ENCODE measurements around the gene MS4A18.
"Not testable (repeated sequence)": the region's sequence is repeated elsewhere in the genome, so short reads cannot be mapped to it uniquely, and the experiment has no call there.

Gene MS4A18

GRCh38 chr11:60724420-60724819, at the start of gene MS4A18:
MS4A18 (plus strand) TSS chr11:60724720.
- Mint-ChIP-seq H3K4me1 (no peaks in the 10 kb centered on the region), H3K4me3 (no peak within 1 kb of the TSS), H3K27ac (ENCODE audit: low read depth) (no peak within 1 kb of the TSS), H3K9me3 (no peaks in the 10 kb centered on the region), H3K36me3 (ENCODE audit: insufficient read depth) (no peaks in the 10 kb centered on the region), H3K27me3 (peaks cover 37% of the 10 kb centered on the region)
- ATAC-seq (replicated peaks; ENCODE audit: extremely low read depth, poor library complexity, severe bottlenecking) (no peak), DNase-seq (ENCODE audit: low spot score in 2 of 2) (no peak)

DNA sequence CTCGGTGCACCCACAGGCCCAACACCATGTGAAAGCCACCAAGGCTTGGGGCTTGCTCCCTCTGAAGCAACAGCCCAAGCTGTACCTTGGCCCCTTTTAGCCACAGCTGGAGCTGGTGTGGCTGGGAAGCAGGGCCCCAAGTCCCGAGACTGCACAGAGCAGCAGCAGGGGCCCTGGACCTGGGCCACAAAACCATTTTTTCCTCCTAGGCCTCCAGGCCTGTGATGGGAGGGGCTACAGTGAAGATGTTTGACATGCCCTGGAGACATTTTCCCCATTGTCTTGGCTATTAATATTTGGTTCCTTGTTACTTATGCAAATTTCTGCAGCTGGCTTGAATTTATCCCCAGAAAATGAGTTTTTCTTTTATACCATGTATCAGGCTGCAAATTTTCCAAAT, 46.3 kb upstream of the MS4A18 start:
- Mint-ChIP-seq H3K27me3 (peaks cover 59% of the 10 kb centered on the region), H3K9me3 (peaks cover 23% of the 10 kb centered on the region)
- not testable (repeated sequence) for DNase-seq (ENCODE audit: low spot score in 2 of 2); H3K36me3 Mint-ChIP-seq (ENCODE audit: insufficient read depth); ATAC-seq (replicated peaks; ENCODE audit: extremely low read depth, poor library complexity, severe bottlenecking); H3K27ac Mint-ChIP-seq (ENCODE audit: low read depth); H3K4me1 Mint-ChIP-seq; H3K4me3 Mint-ChIP-seq

DNA sequence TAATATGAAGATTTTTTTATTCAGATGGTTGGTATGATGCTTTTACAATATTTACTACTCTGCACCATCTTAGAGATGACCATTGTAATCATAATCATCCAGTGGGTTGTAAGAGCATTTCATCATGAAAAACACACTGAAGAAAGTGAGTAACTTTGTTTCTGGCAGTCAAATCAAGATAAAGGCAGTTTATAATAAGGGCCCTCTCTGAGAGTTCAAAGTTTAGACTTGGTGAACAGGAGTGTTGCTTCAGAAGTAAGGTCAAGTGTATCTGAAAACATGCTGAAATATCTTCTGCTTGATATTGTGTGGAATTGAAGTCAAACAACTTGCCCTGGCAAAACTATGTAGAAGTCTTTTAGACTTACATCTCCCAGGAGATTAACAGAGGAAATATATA, 44.6 kb upstream of the MS4A18 start:
- no peak for ATAC-seq (replicated peaks; ENCODE audit: extremely low read depth, poor library complexity, severe bottlenecking)
- Mint-ChIP-seq H3K27me3 (peaks cover 59% of the 10 kb centered on the region), H3K27ac (ENCODE audit: low read depth) (no peak overlapping the region), H3K36me3 (ENCODE audit: insufficient read depth) (no peaks in the 10 kb centered on the region), H3K9me3 (peaks cover 23% of the 10 kb centered on the region), H3K4me3 (no peak overlapping the region), H3K4me1 (no peaks in the 10 kb centered on the region)
- DNase-seq (ENCODE audit: low spot score in 2 of 2), result no peak

DNA sequence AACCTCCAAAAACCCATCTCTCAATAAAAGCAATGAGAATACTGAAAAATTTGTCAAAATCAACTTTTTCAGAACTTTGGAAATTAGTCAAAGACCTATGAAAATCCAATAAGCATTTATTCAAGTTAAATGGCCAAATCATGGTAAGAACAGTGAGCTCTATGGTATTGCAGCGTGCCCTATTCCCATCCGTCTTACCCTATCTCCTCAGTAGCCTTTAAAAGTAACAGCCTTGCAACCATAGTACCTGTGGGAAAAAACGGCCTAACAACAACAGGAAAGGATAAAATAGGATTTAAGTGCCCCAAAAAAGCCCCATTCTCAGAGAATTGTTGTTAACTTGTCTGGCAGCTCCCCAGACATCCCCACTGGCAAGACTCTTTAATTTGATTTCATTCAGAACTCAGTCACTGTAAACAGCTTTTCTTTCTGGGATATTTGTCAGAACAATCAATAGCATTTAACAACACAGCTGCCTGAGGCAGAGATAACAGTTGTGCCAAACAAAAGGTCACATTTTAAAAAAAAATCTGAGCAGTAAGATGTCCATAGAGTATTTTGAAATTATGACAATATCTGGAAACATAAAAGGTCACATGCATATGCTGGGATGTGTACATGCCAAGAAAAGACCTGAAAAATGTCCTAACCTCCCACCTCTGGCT, 43.9 kb upstream of the MS4A18 start:
- no peaks in the 10 kb centered on the region for H3K36me3 Mint-ChIP-seq (ENCODE audit: insufficient read depth)
- H3K27ac Mint-ChIP-seq (ENCODE audit: low read depth), result no peak overlapping the region
- H3K27me3 Mint-ChIP-seq, result peaks cover 57% of the 10 kb centered on the region
- no peak for DNase-seq (ENCODE audit: low spot score in 2 of 2)
- peaks cover 23% of the 10 kb centered on the region for H3K9me3 Mint-ChIP-seq
- H3K4me1 Mint-ChIP-seq, result no peaks in the 10 kb centered on the region
- no peak for ATAC-seq (replicated peaks; ENCODE audit: extremely low read depth, poor library complexity, severe bottlenecking)
- H3K4me3 Mint-ChIP-seq, result no peak overlapping the region

- H3K9me3 Mint-ChIP-seq; H3K27ac Mint-ChIP-seq (ENCODE audit: low read depth); DNase-seq (ENCODE audit: low spot score in 2 of 2); H3K4me1 Mint-ChIP-seq; H3K4me3 Mint-ChIP-seq; H3K36me3 Mint-ChIP-seq (ENCODE audit: insufficient read depth); ATAC-seq (replicated peaks; ENCODE audit: extremely low read depth, poor library complexity, severe bottlenecking): not testable (repeated sequence)
- H3K27me3 Mint-ChIP-seq, result peaks cover 49% of the 10 kb centered on the region
Observed at GRCh38 chr11:60684541-60684848, 40.0 kb upstream of the MS4A18 start.

DNA sequence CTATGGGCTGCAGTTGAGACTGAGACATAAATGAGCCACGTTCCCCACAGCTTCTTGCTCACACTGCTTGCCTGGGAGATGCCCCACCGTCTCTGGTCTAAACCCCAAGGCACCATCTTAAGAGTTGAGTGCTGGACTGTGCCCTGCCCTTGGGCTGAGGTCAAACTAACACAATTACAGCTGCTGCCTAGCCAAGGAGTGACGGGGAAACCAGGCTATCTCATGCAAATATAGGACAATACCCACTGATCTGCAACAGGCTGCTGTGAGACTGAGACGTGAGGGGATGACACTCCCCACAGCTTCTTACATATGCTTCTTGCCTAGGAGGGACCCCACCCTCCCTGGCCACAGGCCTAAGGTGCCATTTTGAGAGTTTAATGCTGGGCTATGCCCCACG, 32.9 kb upstream of the MS4A18 start:
- no peaks in the 10 kb centered on the region for H3K36me3 Mint-ChIP-seq (ENCODE audit: insufficient read depth)
- DNase-seq (ENCODE audit: low spot score in 2 of 2) (no peak), ATAC-seq (replicated peaks; ENCODE audit: extremely low read depth, poor library complexity, severe bottlenecking) (no peak)
- H3K4me1 Mint-ChIP-seq, result no peaks in the 10 kb centered on the region
- H3K27ac Mint-ChIP-seq (ENCODE audit: low read depth), result no peak overlapping the region
- peaks cover 81% of the 10 kb centered on the region for H3K27me3 Mint-ChIP-seq
- no peaks in the 10 kb centered on the region for H3K9me3 Mint-ChIP-seq
- H3K4me3 Mint-ChIP-seq, result no peak overlapping the region

- peaks cover 17% of the 10 kb centered on the region for H3K27me3 Mint-ChIP-seq
- no peak within 1 kb of the TSS for H3K27ac Mint-ChIP-seq (ENCODE audit: low read depth)
- no peaks in the 10 kb centered on the region for H3K4me1 Mint-ChIP-seq
- DNase-seq (ENCODE audit: low spot score in 2 of 2) (no peak), ATAC-seq (replicated peaks; ENCODE audit: extremely low read depth, poor library complexity, severe bottlenecking) (no peak)
- no peaks in the 10 kb centered on the region for H3K36me3 Mint-ChIP-seq (ENCODE audit: insufficient read depth)
- no peak within 1 kb of the TSS for H3K4me3 Mint-ChIP-seq
- H3K9me3 Mint-ChIP-seq, result no peaks in the 10 kb centered on the region
Observed at GRCh38 chr11:60699284-60699691, 25.2 kb upstream of the MS4A18 start, which contains the start of gene MS4A8. MS4A8 (plus strand) TSS chr11:60699612; CDS start chr11:60700861, 1,249 bp downstream.

DNA sequence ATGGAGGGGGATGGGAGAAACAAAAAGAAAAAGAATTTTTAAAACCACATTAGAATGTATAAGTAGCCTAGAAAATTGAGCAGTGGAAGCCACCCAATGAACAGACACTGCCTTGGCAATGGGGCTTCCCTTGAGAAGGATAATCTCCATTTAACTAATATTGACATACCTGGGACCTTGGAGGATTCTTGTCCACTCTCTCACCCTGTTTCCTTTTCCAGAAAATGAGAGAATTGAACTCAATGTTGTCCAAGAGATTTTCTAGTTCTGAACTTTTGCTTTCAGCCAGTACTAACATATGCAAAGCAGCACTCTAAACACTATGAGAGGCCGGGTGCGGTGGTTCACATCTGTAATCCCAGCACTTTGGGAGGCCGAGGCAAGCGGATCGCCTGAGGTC, 24.6 kb upstream of the MS4A18 start:
- no peaks in the 10 kb centered on the region for H3K9me3 Mint-ChIP-seq
- no peak overlapping the region for H3K27ac Mint-ChIP-seq (ENCODE audit: low read depth)
- H3K4me3 Mint-ChIP-seq, result no peak overlapping the region

GRCh38 chr11:60700689-60701468, 23.6 kb upstream of the MS4A18 start:
- Mint-ChIP-seq H3K27ac (ENCODE audit: low read depth) (no peak overlapping the region), H3K4me3 (no peak overlapping the region), H3K36me3 (ENCODE audit: insufficient read depth) (no peaks in the 10 kb centered on the region), H3K9me3 (no peaks in the 10 kb centered on the region), H3K27me3 (peaks cover 15% of the 10 kb centered on the region), H3K4me1 (no peaks in the 10 kb centered on the region)
- DNase-seq (ENCODE audit: low spot score in 2 of 2) (no peak), ATAC-seq (replicated peaks; ENCODE audit: extremely low read depth, poor library complexity, severe bottlenecking) (no peak)

More for the DNA sequence above, 24.6 kb upstream of the MS4A18 start:
- H3K4me1 Mint-ChIP-seq, result no peaks in the 10 kb centered on the region
- ATAC-seq (replicated peaks; ENCODE audit: extremely low read depth, poor library complexity, severe bottlenecking) (no peak), DNase-seq (ENCODE audit: low spot score in 2 of 2) (no peak)
- peaks cover 16% of the 10 kb centered on the region for H3K27me3 Mint-ChIP-seq
- H3K36me3 Mint-ChIP-seq (ENCODE audit: insufficient read depth), result no peaks in the 10 kb centered on the region

- DNase-seq (ENCODE audit: low spot score in 2 of 2), result no peak
- Mint-ChIP-seq H3K4me1 (no peaks in the 10 kb centered on the region), H3K27me3 (peaks cover 11% of the 10 kb centered on the region), H3K9me3 (no peaks in the 10 kb centered on the region), H3K36me3 (ENCODE audit: insufficient read depth) (no peaks in the 10 kb centered on the region), H3K4me3 (no peak overlapping the region), H3K27ac (ENCODE audit: low read depth) (no peak overlapping the region)
- no peak for ATAC-seq (replicated peaks; ENCODE audit: extremely low read depth, poor library complexity, severe bottlenecking)
Observed at GRCh38 chr11:60701469-60701818, 23.1 kb upstream of the MS4A18 start.

DNA sequence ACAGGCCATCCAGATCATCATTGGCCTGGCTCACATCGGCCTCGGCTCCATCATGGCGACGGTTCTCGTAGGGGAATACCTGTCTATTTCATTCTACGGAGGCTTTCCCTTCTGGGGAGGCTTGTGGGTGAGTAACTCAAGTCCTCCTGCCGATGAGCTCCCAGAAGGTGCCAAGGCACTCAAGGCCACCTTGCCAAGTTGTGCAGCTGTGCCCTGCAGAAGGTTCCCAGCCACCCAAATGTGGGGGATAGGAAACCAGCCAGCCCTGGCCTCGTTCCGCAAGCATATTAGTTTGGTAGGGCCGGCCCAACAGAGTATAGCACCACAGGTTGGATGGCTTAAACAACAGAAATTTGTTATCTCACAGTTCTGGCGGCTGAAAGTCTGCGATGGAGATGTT, 21.1 kb upstream of the MS4A18 start:
- H3K4me3 Mint-ChIP-seq, result no peak overlapping the region
- no peaks in the 10 kb centered on the region for H3K4me1 Mint-ChIP-seq
- no peaks in the 10 kb centered on the region for H3K36me3 Mint-ChIP-seq (ENCODE audit: insufficient read depth)
- no peak for DNase-seq (ENCODE audit: low spot score in 2 of 2)
- H3K9me3 Mint-ChIP-seq, result no peaks in the 10 kb centered on the region
- H3K27me3 Mint-ChIP-seq, result peaks cover 18% of the 10 kb centered on the region
- ATAC-seq (replicated peaks; ENCODE audit: extremely low read depth, poor library complexity, severe bottlenecking), result no peak
- H3K27ac Mint-ChIP-seq (ENCODE audit: low read depth), result no peak overlapping the region

GRCh38 chr11:60705895-60706294, 18.6 kb upstream of the MS4A18 start:
- no peak overlapping the region for H3K27ac Mint-ChIP-seq (ENCODE audit: low read depth)
- H3K4me3 Mint-ChIP-seq, result no peak overlapping the region
- ATAC-seq (replicated peaks; ENCODE audit: extremely low read depth, poor library complexity, severe bottlenecking), result no peak
- H3K4me1 Mint-ChIP-seq, result no peaks in the 10 kb centered on the region
- H3K36me3 Mint-ChIP-seq (ENCODE audit: insufficient read depth), result no peaks in the 10 kb centered on the region
- H3K9me3 Mint-ChIP-seq, result no peaks in the 10 kb centered on the region
- DNase-seq (ENCODE audit: low spot score in 2 of 2), result no peak
- H3K27me3 Mint-ChIP-seq, result peaks cover 18% of the 10 kb centered on the region

- Mint-ChIP-seq H3K27ac (ENCODE audit: low read depth) (no peak overlapping the region), H3K9me3 (no peaks in the 10 kb centered on the region), H3K4me1 (no peaks in the 10 kb centered on the region), H3K27me3 (peaks cover 18% of the 10 kb centered on the region), H3K36me3 (ENCODE audit: insufficient read depth) (no peaks in the 10 kb centered on the region), H3K4me3 (no peak overlapping the region)
- ATAC-seq (replicated peaks; ENCODE audit: extremely low read depth, poor library complexity, severe bottlenecking) (no peak), DNase-seq (ENCODE audit: low spot score in 2 of 2) (no peak)
Observed at GRCh38 chr11:60706931-60707330, 17.6 kb upstream of the MS4A18 start.

Measured in central memory CD8-positive, alpha-beta T cell (primary cell).